ENCODE data around the gene CTNNBL1.
"Not testable (repeated sequence)": the region's sequence is repeated elsewhere in the genome, so short reads cannot be mapped to it uniquely, and the experiment has no call there.

The CTNNBL1 gene

DNA sequence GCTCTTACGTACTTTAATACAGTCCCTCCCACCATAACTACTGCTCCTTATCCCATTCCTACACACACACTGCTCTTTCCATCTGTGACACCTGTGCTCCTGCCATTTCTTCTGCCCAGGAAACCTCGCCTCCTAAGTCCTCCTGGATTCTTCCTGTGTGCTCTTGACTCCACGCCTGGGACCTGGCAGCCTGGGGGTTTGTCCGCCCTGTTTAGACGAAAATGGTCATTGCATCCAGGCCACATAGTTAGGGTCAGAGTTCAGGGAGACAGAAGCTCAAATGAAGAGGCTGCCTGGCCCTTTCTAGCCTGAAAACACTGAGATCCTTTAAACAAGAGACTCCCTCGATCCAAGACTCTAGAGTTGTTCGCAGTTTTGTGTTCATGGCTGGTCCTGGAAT is 17.4 kb upstream of the CTNNBL1 start:
- no peak for DNase-seq (ENCODE audit: low read depth, low spot score)
- H3K4me3 ChIP-seq (ENCODE audit: low read length) = no peak overlapping the region

DNA sequence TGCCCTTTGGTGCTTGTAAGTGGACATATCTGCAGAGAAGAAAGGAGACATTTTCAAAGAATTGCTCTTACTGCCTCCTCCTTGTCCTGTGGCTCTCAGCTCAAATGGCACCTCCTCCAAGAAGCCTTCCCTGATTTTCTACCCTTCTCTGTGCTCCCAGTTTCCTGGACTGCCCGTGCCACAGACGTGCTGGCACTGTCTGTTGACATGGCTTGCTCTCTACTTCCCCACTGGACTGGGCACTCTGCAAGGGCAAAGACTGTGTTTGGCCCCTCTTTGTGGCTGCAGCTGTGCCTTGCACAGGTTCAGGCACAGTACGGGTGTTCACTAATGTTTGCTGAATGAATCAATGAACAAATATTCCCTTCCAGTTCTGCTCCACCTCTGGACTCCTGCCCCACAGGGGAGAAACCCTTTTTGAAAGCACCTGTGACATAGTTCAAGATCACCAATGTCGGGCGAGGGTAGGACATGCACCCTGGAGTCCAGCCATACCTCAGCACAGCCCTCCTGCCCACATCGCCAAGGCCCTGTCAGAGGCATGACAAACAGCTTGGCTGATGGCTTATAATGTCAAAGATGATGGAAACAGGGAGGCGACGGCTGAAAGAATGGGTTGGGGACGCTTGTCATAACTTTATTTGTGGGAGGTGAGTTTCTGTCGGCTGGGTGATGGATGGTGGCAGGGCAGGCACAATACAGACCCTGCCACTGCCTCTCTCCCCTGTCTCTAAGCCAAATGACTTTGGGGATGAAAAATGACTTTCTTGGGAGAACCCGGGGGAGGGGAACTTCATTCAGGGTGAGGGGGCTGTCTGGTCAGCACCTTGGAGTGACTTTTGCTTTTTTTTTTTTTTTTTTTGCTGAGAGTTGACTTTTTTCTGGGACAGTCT is 15.6 kb upstream of the CTNNBL1 start:
- no peak overlapping the region for H3K4me3 ChIP-seq (ENCODE audit: low read length)
- DNase-seq (ENCODE audit: low read depth, low spot score) = no peak

DNA sequence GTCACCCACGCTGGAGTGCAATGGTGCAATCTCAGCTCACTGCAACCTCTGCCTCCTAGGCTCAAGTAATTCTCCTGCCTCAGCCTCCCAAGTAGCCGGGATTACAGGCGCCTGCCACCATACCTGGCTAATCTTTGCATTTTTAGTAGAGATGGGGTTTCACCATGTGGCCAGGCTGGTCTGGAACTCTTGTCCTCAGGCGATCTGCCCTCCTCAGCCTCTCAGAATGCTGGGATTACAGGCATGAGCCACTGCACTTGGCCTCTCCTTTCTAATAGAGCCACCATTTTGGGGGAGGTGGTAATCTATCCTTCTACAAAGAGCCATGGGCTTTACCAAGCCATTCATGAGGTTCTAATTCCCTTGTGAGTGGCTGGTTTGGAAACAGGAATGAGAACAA is 14.1 kb upstream of the CTNNBL1 start:
- not testable (repeated sequence) for H3K4me3 ChIP-seq (ENCODE audit: low read length); DNase-seq (ENCODE audit: low read depth, low spot score)

DNA sequence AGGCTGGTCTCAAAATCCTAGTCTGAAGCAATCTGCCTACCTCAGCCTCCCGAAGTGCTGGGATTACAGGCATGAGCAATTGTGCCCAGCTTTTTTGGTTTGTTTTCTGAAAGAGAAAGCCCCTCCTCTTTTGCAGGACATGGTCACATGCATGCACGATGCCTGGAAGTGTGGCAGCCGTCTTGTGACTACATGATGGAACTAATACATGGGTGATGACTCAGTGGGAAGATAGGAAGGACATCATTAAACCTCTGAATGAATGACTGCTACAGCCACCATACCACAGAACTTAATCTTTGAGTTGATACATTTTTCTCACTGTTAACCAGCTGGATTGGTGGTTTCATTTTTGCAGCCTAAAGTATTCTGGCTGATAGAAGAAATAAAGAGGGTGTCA is 13.4 kb upstream of the CTNNBL1 start:
- no peak for DNase-seq (ENCODE audit: low read depth, low spot score)
- H3K4me3 ChIP-seq (ENCODE audit: low read length) = no peak overlapping the region

DNA sequence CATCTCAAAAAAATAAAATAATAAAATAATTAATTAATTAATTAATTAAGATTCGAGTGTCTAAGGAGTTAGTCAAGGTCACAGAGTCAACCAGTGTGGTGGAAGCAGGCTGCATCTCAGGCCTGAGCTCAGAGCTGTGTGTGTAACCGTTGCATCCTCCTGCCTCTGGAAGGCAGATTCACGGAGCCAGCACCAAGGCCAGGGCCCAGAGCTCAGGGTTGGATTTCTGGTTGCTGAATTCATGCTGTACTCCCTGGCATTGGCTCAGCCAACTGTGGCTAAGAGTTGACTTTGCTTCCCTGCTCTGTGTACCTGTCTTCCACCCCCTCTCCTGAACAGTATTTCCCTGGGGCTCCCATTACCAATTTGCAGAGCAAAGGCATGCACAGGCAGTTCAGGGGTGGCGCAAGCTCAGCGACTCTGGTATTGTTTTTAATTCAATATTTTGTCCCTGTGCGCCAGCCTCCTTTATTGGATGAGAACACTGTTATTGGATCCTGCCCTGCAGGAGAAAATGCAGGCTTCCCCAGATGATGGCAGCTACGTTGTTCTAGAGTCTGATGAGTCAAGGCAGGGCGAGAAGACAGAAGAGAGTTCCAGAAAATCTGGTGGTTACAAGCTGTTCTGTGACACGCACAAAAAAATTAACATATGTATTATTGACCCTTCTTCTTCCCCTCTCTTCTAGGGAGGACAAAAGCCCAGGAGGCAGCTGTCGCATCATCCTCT is 12.3 kb upstream of the CTNNBL1 start:
- no peak for DNase-seq (ENCODE audit: low read depth, low spot score)
- no peak overlapping the region for H3K4me3 ChIP-seq (ENCODE audit: low read length)

DNA sequence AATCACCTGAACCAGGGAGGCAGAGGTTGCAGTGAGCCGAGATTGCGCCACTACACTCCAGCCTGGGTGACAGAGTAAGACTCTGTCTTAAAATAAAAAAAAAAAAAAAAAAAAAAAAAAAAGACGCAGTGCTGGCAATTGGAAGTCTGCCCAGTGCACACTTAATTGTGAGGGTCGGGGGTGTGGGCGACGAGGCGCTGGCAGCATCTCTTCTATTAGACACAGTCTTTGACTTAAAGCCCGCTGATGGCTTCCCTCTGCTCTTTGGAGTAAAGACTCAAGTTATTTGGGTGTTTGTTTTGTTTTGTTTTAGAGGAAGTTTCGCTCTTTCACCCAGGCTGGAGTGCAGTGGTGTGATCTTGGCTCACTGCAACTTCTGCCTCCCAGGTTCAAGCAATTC is 10.7 kb upstream of the CTNNBL1 start:
- DNase-seq (ENCODE audit: low read depth, low spot score); H3K4me3 ChIP-seq (ENCODE audit: low read length): not testable (repeated sequence)

DNA sequence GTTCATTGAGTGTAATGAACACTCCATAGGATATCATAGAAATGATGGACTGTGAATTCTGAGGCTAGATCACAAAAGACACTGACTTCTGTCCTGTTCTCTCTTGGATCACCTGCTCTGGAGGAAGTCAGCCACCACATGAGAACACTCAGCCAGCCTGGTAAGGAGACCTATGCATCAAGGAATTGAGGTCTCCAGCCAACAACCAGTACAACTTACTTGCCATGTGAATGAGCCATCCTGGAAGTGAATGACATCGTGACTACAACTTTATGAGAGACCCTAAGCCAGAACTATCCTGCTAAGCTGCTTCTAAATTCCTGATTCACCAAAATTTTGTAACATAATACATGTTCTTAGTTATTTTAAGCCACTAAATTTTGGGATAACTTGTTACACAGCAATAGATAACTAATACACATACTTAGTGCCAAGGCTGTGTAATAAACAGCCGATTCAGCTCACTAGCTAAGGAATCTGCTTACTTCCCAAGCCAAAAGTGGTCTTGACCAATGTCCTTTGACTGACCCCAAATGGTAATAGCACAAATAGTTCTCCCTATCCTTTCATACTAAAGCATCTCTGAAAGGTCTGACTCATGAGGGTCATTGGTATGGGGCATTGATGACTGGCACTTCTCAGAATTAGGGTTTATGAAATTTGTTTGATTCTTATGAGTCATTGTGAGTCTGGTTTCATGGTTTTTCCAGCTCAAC is 6.9 kb upstream of the CTNNBL1 start:
- no peak overlapping the region for H3K4me3 ChIP-seq (ENCODE audit: low read length)
- DNase-seq (ENCODE audit: low read depth, low spot score) = no peak

DNA sequence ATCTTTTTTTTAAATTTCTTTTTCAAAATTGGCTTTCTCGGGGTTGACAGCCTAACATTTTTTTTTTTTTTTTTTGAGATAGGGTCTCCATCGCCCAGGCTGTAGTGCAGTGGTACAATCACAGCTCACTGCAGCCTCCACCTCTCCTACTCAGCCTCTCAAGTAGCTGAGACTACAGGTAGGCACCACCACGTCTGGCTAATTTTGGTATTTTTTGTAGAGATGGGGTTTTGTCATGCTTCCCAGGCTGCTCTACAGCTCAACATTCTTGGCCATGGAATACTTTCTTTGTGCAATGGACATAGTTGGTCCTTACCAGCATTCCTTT is 6.4 kb upstream of the CTNNBL1 start:
- no peak overlapping the region for H3K4me3 ChIP-seq (ENCODE audit: low read length)
- DNase-seq (ENCODE audit: low read depth, low spot score) = no peak

DNA sequence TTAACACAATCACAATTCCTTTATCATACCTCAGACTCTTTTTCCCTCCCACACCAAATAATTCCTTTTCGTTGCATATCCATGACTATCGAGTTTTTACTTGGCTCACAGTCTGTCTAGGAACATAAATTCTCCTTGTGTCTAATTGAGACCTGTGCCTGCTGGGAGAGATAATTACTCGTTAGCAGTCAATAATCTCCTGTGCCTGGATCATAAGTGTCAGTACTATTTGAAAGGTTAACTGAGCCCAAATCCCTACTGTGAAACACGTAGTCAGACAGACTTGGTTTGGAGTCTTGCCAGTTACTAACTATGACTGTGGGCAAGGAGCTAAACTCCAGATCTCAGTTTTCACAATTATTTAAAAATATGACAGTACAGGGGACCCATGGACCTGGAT is 5.7 kb upstream of the CTNNBL1 start:
- DNase-seq (ENCODE audit: low read depth, low spot score) = no peak
- no peak overlapping the region for H3K4me3 ChIP-seq (ENCODE audit: low read length)

DNA sequence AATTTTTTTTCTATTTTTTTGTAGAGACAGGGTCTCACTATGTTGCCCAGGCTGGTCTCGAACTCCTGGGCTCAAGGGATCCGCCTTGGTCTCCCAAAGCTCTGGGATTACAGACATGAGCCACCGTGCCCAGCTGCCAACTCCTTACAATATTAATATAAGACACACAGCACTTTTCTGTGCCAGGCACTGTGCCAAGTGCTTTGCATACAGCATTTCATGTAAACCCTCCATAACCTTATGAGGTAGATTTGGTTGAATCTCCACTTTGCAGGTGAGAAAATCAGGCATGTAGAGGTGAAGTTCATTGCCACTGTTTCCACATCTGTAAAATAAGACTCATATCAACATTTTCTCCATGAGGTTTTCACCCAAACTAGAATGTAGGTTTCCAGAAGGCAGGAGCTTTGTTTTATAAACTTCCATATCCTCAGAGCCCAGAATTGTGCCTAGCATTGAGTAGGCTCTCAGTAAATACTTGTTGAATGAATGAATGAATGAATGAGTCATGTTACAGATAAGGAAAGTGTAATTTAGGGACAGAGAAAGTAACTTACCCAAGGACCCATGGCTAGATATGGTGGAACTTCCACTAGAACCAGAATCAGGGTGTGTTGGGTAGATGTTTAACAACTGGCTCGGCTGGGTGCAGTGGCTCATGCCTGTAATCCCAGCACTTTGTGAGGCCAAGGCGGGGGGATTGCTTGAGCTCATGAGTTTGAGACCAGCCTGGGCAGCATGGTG is 3.0 kb upstream of the CTNNBL1 start:
- DNase-seq (ENCODE audit: low read depth, low spot score) = no peak
- no peak overlapping the region for H3K4me3 ChIP-seq (ENCODE audit: low read length)

DNA sequence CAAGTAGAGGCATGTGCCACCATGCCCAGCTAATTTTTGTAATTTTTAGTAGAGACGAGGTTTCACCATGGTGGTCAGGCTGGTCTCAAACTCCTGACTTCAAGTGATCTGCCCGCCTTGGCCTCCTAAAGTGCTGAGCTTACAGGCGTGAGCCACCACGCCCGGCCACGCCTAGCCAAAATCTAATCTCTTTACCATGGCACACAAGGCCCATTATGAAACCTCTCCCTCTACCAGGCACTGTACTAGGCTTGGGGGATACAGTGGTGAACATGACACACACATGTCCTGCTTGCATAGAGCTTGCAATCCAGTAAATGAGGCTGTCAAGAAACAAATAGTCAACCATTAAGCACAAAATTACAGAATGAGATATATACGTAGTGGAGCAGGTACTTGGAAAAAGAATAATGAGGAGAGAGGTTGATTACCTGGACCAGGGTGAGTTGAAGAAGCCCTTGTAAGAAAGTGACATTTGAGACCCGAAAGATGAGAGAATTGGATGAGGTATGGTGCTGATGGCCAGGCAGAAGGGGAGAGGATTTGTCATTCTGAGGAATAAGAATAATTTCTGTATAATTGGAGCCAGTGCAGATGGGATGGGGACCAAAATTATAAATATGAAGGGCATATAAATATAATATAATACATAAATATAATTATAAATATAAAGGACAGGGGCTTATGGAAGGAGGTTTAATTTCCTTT is 1.2 kb upstream of the CTNNBL1 start:
- no peak overlapping the region for H3K4me3 ChIP-seq (ENCODE audit: low read length)
- DNase-seq (ENCODE audit: low read depth, low spot score) = no peak

DNA sequence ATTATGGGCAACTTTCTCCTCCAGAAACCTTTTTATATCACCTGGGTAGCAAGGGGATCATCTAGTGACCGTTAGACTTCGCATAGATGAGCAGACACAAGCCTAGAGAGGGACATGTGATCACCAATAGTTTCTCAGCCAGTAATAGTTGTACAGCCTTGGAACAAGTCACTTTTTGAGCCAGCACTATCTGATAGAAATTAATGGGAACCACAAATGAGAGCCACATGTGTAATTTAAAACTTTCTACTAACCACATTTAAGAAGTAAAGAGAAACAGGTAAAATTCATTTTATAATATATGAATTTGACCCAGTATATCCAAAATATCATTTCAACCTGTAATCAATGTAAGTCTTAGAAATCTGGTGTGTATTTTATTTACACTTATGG is 592 bp upstream of the CTNNBL1 start:
- H3K4me3 ChIP-seq (ENCODE audit: low read length) = peak overlapping the region; percentile 95

DNA sequence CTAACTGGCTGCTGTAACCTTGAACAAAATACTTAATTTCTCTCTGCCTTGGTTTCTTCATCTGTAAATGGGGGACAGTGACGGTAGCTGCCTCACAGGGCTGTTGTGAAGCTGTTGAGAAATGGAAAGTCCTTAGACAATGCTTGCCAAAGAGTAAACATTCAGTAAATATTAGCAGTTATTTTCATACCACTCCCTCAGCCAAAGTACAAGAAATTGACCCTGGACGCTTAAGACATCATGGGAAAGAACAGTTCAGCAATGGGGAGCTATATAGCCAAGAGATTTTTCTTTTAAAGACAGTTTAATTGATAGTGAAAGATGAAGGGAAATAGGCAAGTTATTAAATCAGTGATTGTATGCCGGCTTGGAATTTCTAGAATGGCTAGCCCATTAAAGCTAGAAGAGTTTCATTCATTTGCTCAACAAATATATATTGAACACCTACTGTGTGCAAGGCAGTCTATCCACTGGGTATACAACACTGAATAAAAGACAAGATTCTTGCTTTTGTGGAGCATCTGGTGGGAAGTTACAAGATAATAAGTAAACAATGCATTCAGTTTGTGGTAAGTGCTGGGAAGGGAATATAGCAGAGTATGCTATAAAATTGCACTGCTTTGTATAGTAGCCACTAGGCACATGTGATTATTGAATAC is 2.0 kb downstream of the CTNNBL1 start:
- DNase-seq (ENCODE audit: low read depth, low spot score) = no peak
- H3K4me3 ChIP-seq (ENCODE audit: low read length) = no peak overlapping the region

More for the DNA sequence above, 592 bp upstream of the CTNNBL1 start:
- DNase-seq (ENCODE audit: low read depth, low spot score) = no peak

DNA sequence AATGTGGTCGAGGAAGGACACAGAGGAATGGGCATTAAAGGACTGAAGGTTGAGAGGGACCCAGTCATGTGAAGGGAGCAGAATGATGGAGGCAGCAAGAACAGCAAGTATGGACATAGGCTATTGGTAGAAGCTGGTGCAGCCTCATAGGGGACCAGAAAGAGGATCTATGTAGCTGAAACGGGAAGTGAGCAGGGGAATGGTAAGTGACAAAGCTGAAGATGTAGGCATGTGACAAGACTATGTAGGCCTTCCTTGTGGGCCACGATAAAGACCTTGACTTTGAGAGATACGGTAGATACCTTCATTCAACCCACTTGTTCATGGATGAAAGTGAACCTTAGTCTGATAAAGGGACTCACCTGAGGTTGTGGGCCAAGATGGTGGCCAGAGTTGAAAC is 3.5 kb downstream of the CTNNBL1 start:
- no peak for DNase-seq (ENCODE audit: low read depth, low spot score)
- H3K4me3 ChIP-seq (ENCODE audit: low read length) = no peak overlapping the region

DNA sequence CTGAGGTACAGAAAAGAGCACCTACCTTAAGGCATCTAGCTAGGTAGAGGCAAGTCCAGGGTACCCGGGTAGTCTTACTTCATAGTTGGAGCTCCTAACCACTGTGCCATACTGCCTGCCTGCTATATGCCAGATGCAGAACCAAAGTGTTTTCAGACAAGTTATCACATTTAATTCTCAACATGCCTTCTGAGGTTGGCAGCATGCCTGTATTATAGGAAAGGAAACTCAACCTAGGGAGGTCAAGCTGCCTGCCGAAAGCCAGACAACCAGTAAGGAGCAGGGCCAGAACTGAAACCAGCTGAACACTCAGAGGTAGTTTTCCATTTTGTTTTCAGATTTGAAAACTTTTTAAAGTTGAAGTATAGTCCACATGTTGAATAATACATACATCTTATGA is 5.4 kb downstream of the CTNNBL1 start:
- DNase-seq (ENCODE audit: low read depth, low spot score) = no peak
- no peak overlapping the region for H3K4me3 ChIP-seq (ENCODE audit: low read length)

DNA sequence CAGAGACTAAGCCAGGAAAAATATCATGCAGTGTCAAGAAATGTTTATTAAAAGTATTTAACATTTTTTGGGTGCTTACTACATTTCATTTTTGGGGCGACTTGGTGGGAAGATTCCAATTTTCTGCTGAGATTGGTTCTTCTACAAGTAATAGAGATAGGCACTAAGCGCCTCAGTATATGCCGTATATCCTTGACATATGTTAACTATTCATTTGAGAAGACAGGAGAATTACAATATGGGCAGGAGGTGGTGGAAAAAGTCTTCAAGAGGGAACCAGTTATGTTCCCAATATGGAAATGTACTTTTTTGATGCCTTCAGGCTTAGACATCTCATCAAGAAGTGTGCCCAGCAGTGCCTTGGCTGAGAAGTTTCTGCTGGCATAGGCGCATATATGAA is 6.5 kb downstream of the CTNNBL1 start:
- no peak for DNase-seq (ENCODE audit: low read depth, low spot score)
- no peak overlapping the region for H3K4me3 ChIP-seq (ENCODE audit: low read length)

DNA sequence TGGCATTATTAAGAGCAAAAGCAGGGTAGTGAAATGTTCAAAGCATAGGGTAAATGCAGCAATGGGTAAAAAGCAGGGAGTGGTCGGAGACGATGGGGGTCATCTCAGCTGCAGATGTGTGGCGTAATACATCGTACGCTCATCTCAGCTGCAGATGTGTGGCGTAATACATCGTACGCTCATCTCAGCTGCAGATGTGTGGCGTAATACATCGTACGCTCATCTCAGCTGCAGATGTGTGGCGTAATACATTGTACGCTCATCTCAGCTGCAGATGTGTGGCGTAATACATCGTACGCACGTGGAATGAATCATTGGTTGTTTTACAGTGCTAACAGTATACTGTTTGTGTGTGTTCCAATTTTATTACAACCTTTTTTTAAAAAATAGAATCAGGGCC is 7.8 kb downstream of the CTNNBL1 start:
- not testable (repeated sequence) for DNase-seq (ENCODE audit: low read depth, low spot score); H3K4me3 ChIP-seq (ENCODE audit: low read length)

DNA sequence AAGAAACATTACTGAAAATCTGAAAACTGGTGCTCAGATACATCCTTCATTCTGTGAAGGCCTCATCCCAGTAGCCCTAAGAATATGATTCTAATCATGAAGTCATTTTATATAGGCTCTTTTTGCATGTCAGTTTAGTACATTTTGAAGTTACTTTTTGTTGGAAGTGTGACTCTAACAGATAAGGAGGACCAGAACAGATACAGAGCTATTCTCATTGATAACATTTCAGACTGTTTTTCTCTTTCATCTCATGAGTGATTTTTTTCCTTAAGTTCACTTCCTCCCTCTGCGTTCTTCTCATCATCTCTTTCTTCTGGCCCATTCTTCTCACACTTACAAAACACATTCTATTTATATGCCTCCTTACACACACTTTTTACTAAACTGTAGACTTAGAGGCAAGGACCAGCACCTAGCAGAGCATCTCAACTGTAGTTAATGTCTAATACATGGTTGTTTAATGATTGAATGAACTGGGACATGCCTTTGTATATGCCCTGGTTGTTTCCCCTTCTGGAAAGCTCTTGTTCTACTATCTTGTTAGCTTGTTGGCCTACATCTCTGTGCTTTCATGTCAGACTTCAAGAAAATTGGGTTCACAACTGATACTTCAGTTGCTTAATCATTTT is 8.7 kb downstream of the CTNNBL1 start:
- no peak overlapping the region for H3K4me3 ChIP-seq (ENCODE audit: low read length)
- DNase-seq (ENCODE audit: low read depth, low spot score) = peak; percentile 8
